ENCODE measurements around the gene EIF4E1B.
"Not testable (repeated sequence)": the region's sequence is repeated elsewhere in the genome, so short reads cannot be mapped to it uniquely, and the experiment has no call there.

EIF4E1B gene, protein sequence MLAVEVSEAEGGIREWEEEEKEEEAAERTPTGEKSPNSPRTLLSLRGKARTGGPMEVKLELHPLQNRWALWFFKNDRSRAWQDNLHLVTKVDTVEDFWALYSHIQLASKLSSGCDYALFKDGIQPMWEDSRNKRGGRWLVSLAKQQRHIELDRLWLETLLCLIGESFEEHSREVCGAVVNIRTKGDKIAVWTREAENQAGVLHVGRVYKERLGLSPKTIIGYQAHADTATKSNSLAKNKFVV

GRCh38 chr5:176629853-176630680 lies at the start of gene EIF4E1B, which contains the start of gene SNCB:
Gene EIF4E1B (plus strand): TSS chr5:176630675. CDS start chr5:176642788, 12,113 bp downstream.
Gene SNCB (minus strand): TSS chr5:176630534. CDS start chr5:176629654, 880 bp downstream.
- no peak for DNase-seq (ENCODE audit: low spot score)

DNA sequence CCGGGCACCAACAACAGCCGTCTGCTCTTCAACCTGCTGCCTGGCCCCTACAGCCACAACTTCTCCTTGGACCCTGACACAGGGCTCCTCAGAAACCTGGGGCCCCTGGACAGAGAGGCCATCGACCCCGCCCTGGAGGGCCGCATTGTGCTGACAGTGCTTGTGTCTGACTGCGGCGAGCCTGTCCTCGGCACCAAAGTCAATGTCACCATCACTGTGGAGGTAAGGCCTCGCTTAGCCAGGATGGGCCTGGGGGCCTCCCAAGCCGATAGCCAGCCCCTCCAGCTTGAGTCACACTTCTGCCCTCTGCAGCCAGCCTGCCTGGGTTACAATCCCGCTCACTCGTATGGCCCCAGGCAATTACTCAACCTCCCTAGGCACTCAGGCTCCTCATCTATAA lies 49.1 kb upstream of the EIF4E1B start:
- no peak for DNase-seq (ENCODE audit: low spot score)

DNA sequence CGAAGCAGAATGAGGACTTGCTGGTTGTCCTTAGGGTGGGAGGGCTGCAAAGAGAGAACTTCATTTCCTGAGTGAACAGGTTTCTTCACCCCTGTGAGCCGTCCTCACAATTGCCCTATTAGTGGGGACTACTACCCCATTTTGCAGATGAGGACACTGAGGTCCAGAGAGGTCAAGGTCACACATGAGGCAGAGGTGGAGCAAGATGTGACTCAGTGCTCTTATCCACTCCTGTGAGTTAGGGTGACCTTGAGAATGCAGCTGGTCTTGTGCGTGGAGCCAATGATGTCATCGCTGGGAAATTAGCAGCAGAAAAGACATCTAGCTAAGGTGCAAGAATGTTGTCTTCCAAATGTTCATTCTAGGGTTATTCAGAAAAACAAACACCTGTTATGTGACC lies 47.4 kb upstream of the EIF4E1B start:
- DNase-seq (ENCODE audit: low spot score): no peak

GRCh38 chr5:176587398-176587797 lies 43.1 kb upstream of the EIF4E1B start:
- no peak for DNase-seq (ENCODE audit: low spot score)

GRCh38 chr5:176588297-176588696 lies 42.2 kb upstream of the EIF4E1B start:
- DNase-seq (ENCODE audit: low spot score): no peak

DNA sequence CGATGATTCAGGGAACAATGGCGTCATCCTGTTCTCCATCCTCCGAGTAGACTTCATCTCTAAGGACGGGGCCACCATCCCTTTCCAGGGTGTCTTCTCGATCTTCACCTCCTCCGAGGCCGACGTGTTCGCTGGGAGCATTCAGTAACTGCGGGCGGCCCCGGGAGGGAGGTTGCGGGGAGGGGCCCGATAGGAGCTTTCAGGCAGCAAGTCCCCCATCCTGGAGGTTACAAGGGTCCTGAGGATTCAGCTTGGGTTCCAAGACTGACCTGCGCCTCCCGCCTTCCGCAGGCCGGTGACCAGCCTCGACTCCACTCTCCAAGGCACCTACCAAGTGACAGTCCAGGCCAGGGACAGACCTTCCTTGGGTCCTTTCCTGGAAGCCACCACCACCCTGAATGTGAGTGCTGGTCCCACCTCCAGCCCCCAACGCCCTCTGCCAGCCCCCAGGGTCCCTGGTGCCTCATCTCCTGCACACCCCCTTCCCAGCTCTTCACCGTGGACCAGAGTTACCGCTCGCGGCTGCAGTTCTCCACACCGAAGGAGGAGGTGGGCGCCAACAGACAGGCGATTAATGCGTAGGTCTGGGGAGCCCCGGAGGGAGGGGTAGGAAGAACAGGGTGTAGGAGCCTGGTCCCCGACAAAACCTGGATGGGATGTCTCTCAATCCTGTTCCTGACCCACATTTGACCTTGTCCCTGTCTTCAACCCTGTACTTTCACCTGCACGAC lies 41.3 kb upstream of the EIF4E1B start:
- DNase-seq (ENCODE audit: low spot score): no peak

DNA sequence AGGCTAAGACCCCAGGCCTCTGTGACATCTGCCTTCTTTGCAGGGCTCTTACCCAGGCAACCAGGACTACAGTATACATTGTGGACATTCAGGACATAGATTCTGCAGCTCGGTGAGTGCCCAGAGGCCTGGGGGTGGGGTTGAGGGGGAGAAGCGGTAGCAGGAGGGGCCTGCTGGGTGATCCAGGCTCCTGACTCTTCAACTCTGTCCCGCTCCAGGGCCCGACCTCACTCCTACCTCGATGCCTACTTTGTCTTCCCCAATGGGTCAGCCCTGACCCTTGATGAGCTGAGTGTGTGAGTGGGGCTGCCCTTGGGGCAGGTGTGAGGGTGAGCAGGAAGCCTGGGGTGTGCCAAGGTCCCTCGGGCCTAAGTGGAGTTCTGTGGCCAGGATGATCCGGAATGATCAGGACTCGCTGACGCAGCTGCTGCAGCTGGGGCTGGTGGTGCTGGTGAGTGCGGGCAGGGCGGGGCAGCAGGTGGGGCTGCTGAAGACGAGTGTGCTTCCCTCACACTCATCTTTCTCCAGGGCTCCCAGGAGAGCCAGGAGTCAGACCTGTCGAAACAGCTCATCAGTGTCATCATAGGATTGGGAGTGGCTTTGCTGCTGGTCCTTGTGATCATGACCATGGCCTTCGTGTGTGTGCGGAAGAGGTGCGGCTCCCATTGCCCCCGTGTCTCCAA lies 40.3 kb upstream of the EIF4E1B start:
- DNase-seq (ENCODE audit: low spot score): no peak

- DNase-seq (ENCODE audit: low spot score): not testable (repeated sequence)
Observed at GRCh38 chr5:176591667-176592066, 38.8 kb upstream of the EIF4E1B start.

GRCh38 chr5:176592573-176592972 lies 37.9 kb upstream of the EIF4E1B start:
- no peak for DNase-seq (ENCODE audit: low spot score)

DNA sequence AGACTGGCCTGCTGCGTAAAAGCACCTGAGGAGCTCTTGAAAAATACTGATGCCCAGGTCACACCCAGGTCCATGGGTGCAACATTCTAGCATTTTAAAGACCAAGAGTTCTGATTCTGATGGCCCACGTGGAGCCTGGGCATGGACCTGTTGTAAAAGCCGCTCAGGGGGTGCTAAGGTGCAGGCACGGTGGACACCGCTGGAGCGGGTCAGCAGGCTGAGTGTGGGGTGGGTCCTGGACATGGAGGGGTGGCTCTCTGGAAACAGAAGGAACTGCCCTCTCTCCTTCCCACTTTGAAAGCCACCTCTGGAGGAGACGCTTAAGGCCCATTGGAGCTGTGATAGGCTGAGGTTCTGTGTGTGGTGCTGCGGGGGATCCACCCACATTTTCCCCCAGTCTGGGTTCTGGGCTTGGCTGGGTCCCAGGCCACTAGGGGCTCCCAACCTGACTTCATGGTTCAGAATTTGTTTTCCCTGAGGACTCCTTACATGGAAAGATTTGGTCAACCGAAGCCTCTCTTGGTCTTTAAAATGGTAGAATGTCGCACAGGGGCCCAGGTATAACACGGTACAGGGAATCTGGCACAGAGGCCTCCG lies 37.1 kb upstream of the EIF4E1B start:
- no peak for DNase-seq (ENCODE audit: low spot score)

DNA sequence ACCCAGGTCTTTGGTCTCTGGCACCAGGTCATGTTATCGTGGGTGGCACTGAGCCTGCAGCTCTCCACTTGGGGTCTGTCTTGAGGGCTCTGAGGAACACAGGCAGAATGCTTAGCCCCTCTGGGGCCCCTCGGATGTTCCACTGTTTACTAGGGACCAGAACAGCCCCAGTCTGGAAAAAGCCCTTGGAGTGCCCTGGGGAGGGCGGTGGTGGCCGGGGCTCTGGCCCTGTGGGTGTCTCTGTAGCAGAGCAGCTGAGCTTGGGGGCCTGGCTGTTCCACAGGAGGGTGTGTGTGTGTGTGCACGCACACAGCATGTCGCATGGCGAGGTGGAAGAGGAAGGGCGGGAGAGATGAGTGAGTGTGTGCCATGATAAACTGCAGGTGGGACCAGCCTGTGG lies 35.9 kb upstream of the EIF4E1B start:
- no peak for DNase-seq (ENCODE audit: low spot score)

- no peak for DNase-seq (ENCODE audit: low spot score)
Observed at GRCh38 chr5:176595386-176595943, 35.0 kb upstream of the EIF4E1B start.

DNA sequence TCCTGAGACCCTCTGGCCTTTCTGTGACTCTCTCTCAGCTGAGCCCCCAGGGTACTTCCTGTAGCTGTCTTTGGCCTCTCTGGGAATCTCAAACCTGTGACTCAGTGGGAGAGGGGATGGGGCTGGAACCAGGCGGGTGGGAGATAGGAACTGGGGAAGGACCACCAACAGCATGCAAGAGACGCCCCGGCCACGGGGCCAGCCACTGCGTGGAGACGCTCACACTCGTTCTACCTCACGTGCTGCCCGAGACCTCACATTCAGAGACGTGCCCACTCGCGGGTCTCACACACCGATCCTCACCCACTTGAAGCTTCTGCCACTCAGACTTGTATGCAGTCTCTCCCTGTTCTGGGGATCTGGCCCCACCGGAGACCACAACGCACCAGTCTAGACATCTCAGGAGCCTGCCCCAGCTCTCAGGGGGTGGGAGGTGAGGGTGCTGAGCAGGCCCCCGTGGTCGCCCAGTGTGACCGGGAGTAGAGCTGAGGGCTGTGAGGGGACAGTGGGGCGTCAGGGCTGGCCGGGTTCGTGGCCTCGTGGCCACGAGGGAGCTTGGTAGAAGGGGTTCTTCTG lies 34.3 kb upstream of the EIF4E1B start:
- no peak for DNase-seq (ENCODE audit: low spot score)

DNA sequence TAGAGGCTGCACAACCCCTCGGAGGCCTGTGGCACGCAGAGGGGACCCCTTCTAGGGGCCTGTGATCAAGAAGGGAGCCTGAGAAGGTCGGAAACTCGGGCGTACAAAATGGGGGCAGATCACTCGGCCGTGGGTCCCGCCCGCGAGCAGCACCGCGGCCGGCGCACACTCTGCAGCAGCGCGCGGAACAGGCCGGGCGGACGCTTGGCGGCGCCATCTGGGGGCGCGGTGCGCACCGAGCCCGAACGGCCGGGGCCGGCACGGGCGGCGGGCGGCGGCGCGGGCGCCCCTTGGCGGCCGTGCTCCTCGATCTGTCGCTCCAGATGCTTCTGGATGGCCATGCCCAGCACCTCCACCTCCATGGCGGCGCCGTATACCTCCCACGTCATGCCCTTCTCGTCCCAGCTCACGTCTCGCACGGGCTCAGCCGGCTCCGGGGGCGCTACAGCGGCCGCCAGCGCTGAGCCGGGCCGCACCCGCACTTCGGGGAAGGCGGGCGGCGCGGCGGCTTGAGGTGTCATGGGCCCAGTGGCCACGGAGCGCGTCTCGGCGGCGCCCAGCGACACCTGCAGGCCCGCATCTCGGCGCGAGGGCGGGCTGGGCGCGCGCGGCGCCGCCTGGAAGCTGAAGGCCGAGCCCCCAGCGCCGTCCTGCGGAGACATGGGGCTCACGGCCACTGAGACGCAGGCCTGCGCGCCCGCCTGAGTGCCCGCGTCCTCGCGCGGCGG lies 33.6 kb upstream of the EIF4E1B start:
- DNase-seq (ENCODE audit: low spot score): peak; percentile 32

DNA sequence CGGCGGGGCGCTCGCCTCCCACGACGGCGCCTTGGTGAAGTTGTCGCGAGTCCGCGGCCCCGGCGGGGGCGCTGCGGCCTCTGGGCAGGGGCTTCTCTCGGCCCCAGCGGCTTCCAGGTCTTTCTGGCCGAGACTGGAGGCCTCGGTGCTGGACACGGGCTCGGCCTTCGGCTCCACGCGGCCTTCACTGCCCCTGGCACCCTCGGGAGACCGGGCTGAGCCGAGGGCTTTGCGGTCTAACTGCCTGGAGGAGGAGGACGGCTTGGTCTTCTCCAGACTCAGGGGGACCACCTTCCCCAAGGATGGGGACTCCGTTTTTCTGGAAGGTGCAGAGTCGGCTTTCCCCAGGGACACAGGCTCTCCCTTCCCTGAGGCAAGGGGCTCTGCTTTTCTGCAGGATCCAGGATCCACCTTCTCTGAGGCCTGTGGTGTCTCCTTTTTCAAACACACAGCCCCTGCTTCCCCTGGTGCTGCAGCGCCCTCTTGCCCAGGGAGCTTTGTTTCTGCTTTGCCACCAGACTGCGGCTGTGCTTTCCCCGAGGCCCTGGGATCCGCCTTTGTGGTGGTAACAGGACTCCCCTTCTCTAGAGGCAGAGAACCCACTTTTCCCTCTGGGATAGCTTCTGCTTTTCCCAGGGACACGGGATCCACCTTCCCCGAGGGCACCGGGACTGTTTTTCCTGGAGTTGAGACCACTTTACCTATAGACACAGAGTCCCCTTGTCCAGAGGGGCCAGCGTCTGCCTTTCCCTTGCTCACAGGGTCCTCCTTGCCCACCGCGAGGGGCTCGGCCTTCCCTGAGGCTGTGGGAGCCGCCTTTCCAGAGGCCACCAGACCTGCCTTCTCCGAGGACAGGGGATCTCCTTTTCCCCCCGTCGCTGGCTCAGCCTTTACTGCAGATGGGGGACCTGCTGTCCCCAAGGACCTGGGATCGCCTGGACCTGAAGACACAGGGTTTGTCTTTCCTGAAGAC lies 32.8 kb upstream of the EIF4E1B start:
- DNase-seq (ENCODE audit: low spot score): no peak

GRCh38 chr5:176599749-176600430 lies 30.6 kb upstream of the EIF4E1B start:
- not testable (repeated sequence) for DNase-seq (ENCODE audit: low spot score)

- no peak for DNase-seq (ENCODE audit: low spot score)
Observed at GRCh38 chr5:176601901-176602482, 28.5 kb upstream of the EIF4E1B start.

DNA sequence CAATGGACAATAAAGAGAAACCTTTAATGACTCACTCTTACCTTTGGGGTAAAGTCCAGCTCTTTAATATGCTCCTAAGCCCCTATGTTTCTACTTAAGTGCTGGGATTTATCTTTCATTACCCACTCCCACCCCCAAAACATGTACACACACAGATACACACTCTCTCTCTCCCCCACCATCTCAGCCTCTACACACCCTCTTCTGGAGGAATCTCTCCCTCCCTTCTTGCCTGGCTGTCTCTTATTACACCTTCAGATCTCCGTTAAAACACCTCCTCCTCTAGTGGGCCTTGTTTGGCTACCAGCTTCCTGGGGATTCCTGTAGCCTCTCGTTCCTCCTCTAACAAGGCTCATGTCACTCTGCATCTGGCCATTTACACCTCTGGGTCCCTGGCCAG lies 27.4 kb upstream of the EIF4E1B start:
- no peak for DNase-seq (ENCODE audit: low spot score)

All from kidney capillary endothelial cell (primary cell).